ENCODE data around the gene MTCP1. TPM values are rescaled to one million over a fixed set of nuclear protein-coding genes. Genes with fewer than 3 reads are reported as not detected.

MTCP1 gene
- total and polyA plus RNA-seq, 2 of the 8 experiments (the other 6 are each of a cell fraction or from before 2014, with no cell fraction given), result 1.2 to 12.3 TPM

GRCh38 chrX:155070038-155070437 is 898 bp downstream of the MTCP1 start (continued):
- TF ChIP-seq GTF2F1 (IDR thresholded peaks at IDR 0.05; ENCODE audit: borderline replicate concordance, low read depth, low read length) (no peak), USF2 (IDR thresholded peaks at IDR 0.05; ENCODE audit: low read length) (no peak)
